Suprapubic skin (tissue), 3 donors: ENCODE data around the gene DIRAS1.

Experiments used
- EP300 ChIP-seq: sonication (generic); formaldehyde crosslinking; IDR thresholded peaks from one replicate; pipeline ENCODE4 v1.6.1; 2017; ENCODE audit warnings: antibody characterized with exemption
- TF ChIP-seq, protein P1 (sequence below), 2 donors: fragments of 200-600 bp in 1 of 2; fragments of 450-650 bp in 1 of 2; sonication (generic) in 1 of 2; IDR thresholded peaks; one replicate each; pipeline ENCODE4 v1.5.1; 2016 to 2019; ENCODE audit warnings: antibody characterized with exemption in 2 of 2, mild to moderate bottlenecking in 1 of 2, moderate library complexity in 1 of 2

GRCh38 chr19:2736550-2737190 is 15.5 kb upstream of the DIRAS1 start:
- TF ChIP-seq, protein P1, sequence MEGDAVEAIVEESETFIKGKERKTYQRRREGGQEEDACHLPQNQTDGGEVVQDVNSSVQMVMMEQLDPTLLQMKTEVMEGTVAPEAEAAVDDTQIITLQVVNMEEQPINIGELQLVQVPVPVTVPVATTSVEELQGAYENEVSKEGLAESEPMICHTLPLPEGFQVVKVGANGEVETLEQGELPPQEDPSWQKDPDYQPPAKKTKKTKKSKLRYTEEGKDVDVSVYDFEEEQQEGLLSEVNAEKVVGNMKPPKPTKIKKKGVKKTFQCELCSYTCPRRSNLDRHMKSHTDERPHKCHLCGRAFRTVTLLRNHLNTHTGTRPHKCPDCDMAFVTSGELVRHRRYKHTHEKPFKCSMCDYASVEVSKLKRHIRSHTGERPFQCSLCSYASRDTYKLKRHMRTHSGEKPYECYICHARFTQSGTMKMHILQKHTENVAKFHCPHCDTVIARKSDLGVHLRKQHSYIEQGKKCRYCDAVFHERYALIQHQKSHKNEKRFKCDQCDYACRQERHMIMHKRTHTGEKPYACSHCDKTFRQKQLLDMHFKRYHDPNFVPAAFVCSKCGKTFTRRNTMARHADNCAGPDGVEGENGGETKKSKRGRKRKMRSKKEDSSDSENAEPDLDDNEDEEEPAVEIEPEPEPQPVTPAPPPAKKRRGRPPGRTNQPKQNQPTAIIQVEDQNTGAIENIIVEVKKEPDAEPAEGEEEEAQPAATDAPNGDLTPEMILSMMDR (IDR thresholded peaks at IDR 0.05), result no peak
- no peak for TF ChIP-seq EP300
